Hematopoietic multipotent progenitor cell treated with erythropoietin and hydrocortisone succinate and interleukin-3 and kit ligand, for 8 days (in vitro differentiated cells): ENCODE results near the gene IQSEC3.

ENCODE experiments used
- DNase-seq: peaks from one replicate; pipeline ENCODE4 v3.0.0-alpha.2; 2015

The IQSEC3 gene

DNA sequence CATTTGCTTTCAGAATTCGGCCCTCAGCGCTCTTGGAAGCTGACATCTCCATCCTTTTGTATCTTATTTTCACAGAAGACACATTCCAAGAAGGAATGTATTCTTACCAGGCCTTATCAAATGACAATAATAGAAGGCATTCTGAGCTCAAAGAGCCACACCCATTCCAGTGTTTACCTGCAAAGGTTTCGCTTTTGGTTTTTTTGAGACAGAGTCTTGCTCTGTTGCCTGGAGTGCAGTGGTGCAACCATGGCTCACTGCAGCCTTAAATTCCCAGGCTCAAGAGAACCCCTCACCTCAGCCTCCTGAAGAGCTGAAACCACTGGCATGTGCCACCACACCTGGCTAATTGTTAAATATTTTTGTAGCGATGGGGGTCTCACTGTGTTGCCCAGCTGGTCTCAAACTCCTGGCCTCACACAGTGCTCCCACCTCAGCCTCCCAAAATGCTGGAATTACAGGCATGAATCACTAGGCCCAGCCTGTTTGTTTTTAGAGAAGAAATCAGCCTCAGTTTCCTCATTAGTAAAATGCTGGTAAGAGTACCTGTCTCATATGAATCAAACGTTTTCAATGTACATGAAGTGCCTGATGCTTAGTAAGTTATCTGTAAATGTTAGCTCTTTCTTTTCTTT is 78.2 kb downstream of the IQSEC3 start:
- DNase-seq, result no peak

DNA sequence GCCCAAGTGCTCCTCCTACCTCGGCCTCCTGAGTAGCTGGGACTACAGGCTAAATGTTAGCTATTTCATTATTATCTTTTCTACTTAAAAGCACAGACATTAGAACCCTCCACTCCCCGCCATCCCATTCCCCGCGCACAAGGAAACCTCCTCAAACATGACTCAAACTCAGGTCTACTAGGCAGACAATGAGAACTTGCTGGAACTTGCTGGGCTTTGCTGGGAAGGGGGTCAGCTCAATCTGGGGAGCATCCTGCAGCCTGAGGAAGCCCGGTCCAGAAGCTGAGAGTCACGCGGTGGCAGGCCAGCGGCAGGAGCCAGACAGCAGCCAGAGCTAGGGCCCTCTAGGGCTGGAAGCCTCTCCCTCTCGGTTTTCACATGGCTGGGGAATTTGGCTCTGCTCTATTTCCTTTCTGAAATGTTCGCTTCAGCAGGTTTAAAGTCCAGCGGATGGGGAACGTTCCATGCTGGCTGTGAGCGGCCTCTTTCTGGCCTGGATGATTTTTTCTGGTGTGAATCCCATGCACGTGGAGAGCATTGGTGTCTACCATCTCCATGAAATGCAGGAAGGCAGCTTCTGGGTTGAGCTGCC is 78.9 kb downstream of the IQSEC3 start:
- no peak for DNase-seq

DNA sequence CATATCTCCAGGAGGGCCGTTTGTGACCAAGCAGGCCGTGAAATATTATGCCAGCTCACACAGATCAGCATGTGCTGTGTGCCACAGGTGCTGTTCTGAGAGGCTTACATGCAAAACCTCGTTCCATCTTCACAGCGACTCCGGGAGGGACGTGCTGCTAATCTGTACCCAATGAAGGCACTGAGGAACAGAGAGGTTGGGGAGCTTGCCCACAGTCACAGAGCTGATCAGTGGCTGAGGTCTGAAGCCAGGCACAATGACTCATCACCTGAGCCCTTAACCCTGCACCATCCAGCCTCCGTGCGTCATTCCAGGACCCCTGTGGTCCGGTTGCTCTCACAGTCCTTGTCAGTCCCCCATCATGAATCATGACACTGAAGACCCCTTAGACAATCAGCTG is 80.7 kb downstream of the IQSEC3 start:
- DNase-seq, result no peak

DNA sequence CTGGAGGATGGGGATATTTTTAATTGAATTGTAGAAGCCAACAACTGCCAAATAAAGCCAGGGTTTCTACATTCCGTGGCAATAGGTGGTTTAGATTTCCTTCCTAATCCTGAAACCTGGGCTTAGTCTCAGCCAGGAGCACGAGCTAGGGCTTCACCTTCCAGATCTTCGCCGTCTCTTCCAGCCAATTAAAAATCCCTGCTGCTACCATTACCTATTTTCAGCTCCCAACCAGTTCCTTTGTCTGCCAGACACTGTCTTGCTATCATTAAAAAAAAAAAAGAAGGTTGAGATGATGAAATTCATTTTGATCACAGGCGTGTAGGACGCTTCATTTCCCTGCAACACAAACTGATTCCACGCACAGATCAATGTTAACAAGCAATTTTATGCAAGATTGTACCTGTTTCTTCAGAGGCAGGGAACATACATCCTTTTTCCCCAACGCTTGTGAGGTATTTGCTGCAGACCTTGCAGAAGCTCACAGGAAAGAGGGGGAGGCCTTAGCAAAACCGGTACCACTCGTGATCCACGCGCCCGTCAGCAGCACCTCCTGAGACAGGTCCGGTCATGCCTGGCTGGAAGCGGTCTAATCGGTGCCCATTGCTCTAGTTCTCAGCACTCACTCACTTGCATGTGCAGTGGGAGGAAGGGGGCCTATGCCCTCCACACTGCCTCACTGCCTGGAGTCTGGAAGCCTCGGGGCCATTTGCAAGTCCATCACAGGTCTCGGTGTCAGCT is 82.3 kb downstream of the IQSEC3 start:
- no peak for DNase-seq

DNA sequence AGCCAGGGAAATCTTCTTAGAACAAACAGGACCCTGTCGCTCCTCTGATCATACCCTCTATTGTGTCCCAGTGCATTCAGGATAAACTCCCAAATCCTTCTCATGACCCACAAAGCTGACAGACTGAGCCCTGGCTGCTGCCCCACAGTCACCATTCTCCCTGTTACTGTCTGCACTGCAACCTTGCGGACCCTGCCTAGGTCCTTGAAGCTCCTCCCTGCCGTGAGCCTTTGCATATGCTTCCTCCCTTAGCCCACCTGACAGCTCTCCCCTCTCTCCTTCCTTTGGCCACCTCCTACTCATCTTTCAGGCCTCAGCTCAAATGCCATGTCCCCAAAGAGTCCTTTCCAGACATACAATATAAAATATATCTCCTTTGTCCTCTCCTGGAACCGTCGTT is 85.0 kb downstream of the IQSEC3 start:
- no peak for DNase-seq

DNA sequence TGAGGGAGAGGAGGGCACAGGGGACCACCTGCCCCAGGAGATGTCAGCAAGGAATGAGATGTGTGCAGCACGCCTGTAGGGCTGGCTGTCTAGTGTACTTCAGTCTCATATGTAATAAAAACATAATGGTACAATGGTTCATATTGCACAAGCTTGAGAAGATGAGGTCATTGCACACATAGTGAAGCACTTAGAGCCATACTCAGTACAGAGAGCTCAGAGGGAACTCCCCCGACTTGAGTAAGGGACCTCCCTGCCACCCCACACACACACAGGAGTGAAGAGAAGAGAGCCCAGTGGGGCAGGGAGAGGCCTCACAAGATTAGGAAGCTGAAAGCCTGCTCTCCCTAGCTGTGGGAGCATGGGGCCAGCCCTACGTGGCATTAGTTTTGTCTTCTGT is 85.9 kb downstream of the IQSEC3 start:
- DNase-seq, result no peak

DNA sequence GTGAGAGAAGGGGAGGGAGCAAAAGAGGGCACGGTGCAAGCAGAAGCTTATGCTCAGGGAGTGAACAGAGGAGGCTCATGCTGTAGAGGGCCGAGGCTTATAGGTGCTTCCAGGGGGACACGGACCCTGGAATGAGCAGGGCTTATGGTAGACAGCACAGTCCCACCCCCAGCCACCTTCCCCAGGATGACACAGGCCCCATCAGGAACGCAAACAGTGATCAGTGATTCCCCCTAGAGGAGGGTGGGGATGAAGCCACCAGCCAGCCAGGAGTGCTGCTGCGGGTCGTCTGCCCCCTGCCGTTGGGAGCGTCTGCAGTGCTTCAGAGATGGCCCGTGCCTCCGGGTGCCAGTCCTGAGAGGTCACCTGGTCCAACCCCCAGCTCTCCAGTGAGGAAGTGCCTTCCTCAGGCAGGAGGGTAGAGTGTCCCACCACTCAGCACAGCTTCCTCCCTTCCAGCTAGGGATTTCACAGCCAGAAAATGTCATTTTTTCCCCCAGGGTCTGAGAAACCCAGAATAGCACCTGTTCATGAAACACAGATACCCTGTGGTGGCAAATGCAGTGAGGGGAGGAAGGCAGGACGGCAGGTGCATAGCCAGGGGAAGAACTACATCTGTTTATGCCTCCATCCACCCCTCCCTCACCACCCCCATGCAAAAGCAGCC is 86.6 kb downstream of the IQSEC3 start:
- peak; percentile 89 for DNase-seq

DNA sequence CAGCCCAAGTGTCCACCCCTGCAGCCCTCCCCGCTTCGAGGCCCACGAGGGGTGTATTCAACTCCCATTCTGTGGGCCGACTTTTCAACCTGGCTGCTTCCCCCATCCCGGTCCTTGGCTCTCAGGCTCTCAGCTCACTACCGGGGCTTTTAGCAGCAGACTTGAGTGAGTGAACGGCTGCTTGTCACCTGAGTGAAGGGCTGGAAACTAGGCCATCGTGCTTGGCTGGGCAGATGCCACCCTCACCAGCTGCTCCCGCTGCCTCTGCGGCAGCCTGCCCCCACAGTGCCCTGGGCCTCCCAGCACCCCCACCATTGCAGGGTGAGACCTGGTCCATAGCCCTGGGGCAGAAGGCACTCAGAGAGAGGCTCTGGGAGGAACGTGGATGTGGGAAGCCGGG is 87.5 kb downstream of the IQSEC3 start:
- no peak for DNase-seq

DNA sequence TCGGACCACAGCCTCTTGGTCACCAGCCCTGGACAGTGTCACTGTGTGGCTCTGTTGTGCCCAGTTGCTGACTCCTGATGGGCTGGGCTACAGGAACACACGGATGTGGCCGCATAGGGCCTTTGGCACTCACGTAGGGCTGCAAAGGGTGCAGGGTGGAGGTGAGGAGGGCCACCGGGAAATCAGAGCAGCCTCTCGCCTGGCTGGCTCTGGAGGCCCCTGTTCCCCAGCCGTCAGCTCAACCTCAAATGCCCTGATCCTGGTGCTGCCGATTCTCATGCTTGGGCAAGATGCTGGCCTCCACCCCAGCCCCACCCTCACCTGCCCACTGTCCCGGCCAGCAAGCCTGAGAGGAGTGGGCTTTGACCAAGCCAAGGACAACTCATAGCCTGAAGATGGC is 88.4 kb downstream of the IQSEC3 start:
- DNase-seq, result no peak

DNA sequence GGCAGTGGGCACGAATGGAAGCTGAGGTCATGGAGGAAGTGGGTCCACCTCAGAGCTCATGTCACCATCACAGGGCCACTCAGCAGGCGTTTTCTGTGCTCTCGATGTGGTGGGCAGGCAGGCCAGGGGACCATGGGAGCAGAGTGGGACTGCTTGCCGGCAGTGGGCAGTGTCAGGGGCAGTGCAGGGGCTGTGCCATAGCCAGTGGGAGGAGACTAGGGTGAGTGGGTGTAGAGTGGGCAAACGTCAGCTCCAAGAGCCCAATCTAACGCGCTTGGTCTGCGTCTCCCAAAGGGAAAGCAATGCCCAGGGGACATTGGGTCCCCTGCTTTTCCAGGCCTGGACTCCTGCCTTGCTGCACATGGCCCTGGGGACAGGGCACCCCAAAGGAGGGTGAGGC is 89.1 kb downstream of the IQSEC3 start:
- DNase-seq, result no peak

DNA sequence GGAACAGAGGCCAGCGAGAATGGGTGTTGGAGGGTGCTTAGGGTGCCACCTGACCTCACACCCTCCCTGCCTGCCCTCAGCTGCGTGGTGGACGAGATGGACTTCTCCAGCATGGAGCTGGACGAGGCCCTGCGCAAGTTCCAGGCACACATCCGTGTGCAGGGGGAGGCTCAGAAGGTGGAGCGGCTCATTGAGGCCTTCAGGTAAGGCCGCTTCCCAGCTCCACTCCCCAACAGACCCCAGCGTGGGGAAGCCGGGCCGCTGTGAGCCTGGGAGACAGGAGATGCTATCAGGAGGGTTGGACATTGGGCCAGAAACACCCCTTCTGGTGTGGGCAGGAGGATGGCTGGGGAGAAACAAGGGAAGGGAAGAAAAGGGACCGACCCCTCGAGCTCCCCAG is 90.4 kb downstream of the IQSEC3 start:
- no peak for DNase-seq

DNA sequence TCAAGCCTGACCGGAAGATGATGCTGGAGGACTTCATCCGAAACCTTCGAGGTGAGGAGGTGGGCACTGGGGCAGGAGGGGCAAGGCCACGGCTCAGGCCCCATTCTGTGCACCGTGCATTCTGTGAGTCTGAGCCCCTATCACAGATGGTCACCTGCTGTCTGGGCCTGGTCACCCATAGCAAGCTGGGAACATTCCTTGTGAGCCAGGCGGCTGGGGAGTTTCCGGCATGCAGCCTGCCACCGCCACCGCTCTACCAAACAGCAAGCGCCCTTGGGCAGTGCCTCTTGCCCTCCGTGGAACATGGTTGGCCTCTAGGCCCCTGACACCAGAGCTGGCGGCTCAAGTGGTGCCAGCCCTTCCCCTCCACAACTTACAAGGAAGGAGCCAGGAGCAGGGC is 91.1 kb downstream of the IQSEC3 start:
- no peak for DNase-seq

DNA sequence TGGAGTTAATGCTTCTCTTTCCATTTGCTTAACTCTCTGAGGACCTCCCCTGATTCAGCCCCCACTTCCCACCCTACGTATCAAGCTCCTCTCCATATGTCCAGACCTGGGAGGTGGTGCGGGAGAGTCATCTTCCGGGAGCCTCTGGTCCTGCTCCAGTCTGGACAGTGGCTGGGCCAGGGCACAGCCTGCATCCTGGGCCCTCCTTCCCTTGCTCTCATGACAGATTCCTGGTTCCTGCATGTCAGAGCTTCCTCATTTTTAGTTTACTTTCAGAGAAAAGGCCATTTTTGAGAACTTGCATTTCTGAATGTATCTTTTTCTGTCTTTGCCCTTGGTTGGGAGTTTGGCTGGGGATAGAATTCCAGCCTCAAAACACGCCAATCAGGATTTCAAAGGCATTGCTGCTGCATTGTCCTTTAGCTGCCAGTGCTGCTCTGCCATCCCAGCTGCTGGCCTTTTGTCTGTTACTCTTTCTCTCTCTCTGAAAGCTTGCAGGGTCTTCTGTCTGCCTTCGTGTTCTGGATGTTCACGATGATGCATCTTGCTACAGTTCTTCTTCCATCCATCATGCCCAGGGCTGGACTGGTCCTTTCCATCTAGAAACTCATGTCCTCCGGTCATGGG is 92.7 kb downstream of the IQSEC3 start:
- no peak for DNase-seq

DNA sequence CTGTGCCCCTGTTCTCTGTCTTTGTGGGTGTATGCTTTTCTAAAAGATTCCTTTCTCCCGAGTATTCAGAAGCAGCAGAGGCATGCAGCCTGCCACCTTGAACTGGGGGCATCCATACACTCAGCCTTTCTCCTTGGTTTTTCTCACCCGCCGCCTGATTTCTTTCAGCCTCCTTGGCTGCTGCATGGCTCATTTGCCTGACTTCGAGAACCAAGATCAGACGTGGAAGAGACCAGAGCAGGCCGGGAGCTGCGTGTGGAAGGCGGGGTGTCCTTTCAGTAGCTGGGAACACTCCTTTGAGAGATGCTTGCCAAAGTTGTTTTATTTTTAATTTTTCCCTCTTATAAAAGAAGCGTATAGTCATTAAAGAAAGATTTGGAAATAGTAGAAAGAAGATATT is 94.3 kb downstream of the IQSEC3 start:
- no peak for DNase-seq

DNA sequence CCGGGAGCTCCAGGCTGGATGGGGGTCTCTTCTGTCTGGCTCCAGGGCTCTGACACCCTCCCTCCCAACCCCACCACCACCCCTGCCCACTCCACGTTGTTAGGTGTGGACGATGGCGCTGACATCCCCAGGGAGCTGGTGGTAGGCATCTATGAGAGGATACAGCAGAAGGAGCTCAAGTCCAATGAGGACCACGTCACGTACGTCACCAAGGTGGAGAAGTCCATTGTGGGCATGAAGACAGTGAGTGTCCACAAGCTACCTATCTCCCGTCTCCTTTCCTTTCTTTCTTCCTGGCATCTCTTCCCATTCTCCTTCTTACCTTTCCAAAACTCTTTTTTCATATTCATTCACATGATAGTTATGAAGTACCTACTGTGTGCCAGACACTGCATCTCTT is 95.3 kb downstream of the IQSEC3 start:
- no peak for DNase-seq

DNA sequence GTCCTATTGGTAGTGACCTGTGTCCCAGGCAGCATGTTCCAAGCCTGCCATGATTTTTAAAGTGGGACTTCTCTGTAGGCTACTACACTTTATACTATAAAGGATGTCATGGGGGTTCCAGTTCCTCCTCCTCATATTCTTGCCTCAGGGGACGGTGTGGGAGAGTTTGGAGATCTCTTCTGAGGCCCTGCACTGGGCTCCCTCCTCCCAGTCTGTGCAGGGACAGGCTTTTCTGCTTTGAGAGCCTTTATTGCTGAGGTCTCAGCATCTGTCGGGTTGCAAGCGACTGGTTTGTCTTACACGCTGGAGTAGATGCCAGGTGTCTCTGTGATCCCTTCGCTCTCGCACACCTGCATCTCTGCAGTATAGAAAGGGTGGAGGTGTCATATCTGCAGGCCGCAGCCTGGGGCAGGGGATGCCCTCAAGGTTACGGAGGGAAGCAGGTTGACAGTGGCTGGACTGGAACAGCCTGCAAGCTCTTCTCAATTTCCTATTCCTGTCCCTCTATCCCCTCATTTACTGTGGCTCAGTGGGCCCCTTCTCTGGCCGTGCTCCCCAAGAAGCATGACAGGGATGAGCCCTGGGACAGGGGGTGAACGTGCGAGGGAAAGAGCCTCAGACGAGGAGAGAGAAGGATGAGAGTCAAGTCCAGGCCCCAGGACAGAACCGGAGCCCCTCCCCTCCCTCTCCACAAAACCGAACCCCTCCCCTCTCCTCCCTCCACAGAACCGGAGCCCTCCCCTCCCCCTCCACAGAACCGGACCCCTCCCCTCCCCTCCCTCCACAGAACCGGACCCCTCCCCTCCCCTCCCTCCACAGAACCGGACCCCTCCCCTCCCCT is 96.1 kb downstream of the IQSEC3 start:
- DNase-seq, result no peak

DNA sequence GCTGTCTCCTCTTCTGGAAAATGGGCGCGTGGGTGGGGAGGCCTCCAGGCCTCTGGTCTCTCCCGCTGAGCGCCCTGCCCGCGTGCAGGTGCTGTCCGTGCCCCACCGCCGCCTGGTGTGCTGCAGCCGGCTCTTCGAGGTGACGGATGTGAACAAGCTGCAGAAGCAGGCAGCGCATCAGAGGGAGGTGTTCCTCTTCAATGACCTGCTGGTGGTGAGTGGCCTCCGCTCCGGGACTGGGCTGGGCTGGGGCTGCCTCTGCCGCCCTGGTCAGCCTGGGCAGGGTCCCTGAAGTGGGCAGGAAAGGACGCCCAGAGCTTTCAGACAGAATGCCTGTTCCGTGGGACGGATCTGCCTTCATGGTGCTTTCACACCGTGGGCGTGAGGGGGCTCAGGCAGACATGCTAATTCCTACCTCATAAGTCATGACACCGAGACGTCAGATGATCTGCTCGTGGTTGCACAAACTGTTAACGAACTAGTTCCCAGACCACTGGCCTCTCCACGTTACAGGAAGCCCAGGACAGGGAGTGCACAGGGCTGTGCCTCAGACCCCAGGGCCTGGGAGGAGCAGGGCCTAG is 96.9 kb downstream of the IQSEC3 start:
- DNase-seq, result no peak

DNA sequence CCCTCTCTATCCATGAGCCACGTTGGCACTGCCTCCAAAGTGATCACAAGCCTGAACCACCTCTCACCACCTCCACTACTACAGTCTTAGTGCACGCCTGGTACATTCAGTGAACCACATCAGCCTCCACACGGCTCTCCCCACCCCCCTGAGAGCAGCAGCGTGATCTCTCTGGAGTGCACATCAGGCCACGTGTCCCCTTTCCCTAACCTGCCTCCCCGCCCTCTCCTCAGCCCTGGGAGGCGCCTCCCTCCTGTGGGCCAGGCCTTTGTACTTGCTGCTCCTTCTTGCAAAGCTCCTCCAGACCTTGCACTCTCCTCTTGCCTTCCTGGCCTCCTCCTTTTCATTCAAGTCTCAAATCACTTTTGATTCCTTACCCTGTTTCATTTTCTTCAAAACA is 97.6 kb downstream of the IQSEC3 start:
- DNase-seq, result peak; percentile 90

DNA sequence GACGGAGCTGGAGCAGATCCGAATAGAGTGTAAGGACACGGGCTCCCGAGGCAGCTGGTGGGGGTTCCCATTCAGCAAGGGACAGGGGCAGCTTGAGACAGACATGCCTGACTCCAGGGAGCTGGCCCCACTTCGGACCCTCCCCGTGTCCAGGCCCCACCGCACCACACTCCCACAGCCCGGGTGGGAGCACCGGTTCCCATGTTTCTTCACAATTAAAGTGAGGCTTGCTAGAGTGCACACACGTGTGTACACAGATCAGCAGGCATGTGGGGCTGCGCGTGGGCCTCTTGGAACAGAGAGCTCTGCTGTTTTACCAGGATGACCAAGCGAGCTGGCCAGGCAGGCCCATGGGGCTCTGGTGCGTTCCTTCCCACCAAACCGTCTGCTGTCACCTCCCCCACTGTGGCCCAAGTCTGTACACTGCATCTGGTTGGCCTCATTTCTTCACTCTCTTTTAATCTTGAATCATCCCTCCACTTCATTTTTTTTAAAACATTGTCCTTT is 99.3 kb downstream of the IQSEC3 start:
- no peak for DNase-seq

DNA sequence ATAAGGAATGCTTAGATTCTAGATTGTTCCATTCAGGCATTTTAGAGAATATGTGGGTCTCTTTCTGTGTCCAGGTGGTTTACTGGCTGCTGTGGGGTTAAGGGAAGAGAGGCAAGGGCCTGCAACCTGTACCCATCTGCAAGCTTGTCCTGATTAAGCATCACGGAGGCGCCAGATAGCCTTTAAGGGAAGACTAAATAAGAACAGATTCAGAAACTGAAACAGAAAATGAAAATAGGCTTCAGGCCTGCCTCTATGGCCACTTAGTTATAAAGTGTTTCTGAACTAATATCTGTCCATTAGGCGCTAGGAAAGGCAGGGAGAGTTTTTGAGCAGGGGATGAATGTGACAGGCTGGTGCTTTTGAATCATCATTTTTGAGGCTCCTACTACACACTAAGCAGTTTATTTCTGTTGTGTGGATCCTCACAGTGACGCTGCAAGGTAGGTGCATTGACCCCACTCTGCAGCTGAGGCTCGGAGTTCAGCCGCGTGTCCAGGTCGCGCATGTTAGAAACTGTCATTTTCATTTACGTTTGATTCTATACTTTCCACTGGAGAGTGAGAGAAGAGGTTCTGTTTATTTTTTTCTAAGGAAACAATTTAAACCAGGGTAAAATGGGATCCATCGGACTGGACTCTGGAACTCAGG is 100.0 kb downstream of the IQSEC3 start:
- peak; percentile 30 for DNase-seq

DNA sequence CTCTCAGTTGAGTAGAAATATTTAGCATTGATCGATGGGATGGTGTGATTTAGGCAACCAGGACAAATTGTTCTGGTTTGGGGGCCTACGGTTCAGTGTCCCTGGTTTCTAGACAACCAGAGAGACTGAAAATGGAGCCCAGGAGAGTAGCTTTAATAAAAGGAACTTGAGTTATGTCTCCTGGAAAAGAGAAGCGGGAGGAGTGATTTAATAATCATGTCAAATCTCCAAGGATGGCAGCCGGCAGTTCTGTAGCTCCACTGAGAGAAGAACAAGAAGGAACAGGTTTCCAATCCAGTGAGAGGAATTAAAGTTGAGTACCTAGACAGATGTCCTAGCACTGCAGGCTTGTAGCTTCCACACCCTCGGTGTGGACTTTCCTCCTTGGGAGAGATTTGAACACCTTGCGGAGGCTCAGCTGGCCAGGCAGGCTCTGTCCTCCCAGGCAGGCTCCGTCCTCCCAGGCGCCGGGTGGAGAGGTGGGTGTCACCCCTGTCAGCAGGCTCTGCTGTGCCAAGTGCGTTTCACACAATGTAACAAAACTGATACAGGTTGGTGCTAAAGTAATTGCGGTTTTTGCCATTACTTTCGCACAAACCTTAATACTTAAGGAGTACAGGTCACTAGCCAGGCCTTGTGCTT is 101.5 kb downstream of the IQSEC3 start:
- DNase-seq, result no peak
